Keratinocyte (primary cell): ENCODE data around the gene AKAP13.

ENCODE experiments used
- CTCF ChIP-seq, 3 experiments: IDR thresholded peaks in 1 of 3; conservative IDR thresholded peaks in 1 of 3; optimal IDR thresholded peaks in 1 of 3; 2 replicates in 2 of 3; 3 replicates in 1 of 3; pipeline versions ENCODE3 to v1.5.1; 2011; ENCODE audit warnings: low read length in 3 of 3, mild to moderate bottlenecking in 3 of 3, moderate library complexity in 2 of 3, control low read depth in 1 of 3, inconsistent platforms in 1 of 3; ENCODE audit not compliant: insufficient read depth in 2 of 3; ENCODE audit errors: extremely low read depth in 1 of 3
- EZH2 ChIP-seq: IDR thresholded peaks from one replicate; pipeline ENCODE4 v1.6.1; 2012; ENCODE audit warnings: inconsistent platforms, mild to moderate bottlenecking, low read length, moderate library complexity

GRCh38 chr15:85751291-85752123 lies 371.1 kb downstream of the AKAP13 start:
- TF ChIP-seq CTCF (optimal IDR thresholded peaks at IDR 0.05 in 1 of 3, IDR thresholded peaks at IDR 0.05 in 1 of 3, conservative IDR thresholded peaks at IDR 0.05 in 1 of 3; ENCODE audit: extremely low read depth in 1 of 3, insufficient read depth in 2 of 3, low read length in 3 of 3) (no peak), EZH2 (no peak)
